ENCODE measurements around the gene VPS8. TPM values are rescaled to one million over a fixed set of nuclear protein-coding genes. Genes with fewer than 3 reads are reported as not detected.

VPS8 gene
- total and polyA plus RNA-seq, 9 donors, result 44.0 to 126 (median 60.6) TPM

GRCh38 chr3:184800349-184800930 lies 11.5 kb upstream of the VPS8 start:
- Histone ChIP-seq H3K4me1 (ENCODE audit: control insufficient read depth, insufficient read depth, low read length) (peaks cover 3% of the 10 kb centered on the region), H3K36me3 (ENCODE audit: control insufficient read depth, insufficient read depth, low read length) (no peaks in the 10 kb centered on the region), H3K4me3 (ENCODE audit: low read length) (no peak overlapping the region), H3K27me3 (ENCODE audit: control insufficient read depth, insufficient read depth, low read length) (no peaks in the 10 kb centered on the region), H3K9me3 (replicated peaks; ENCODE audit: control insufficient read depth, low read depth, low read length) (peaks cover 3% of the 10 kb centered on the region), H3K27ac (ENCODE audit: low read length) (no peak overlapping the region)
- DNase-seq, result no peak
- no CpG with 5 or more reads among the region's 6 CpGs for WGBS (ENCODE audit: insufficient coverage)

DNA sequence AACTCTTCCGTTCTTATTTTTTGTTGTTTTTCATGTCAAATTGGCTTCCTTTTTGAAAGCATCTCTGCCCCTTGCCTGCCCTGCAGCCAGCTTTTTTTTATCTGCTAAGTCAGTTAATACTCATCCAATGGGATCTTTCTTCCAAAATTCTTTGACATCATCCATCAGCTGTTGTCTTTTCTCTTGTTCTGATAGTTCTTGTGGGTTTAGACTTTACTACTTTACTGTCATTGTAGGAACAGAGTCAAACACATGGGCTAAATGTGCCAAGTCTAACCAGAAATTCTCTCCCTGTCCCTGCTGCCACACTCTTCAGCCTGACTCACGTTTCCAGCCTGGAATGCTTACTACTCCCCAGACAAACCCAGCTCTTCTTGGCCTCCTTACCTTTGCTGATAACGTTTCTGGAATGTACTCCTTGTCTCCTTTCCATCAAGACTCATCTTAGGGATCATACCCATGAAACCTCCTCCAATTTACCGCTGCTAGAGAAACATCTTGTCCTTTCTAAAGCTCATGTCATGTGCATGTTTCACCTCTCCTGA lies 10.7 kb upstream of the VPS8 start:
- Histone ChIP-seq H3K4me3 (ENCODE audit: low read length) (no peak overlapping the region), H3K9me3 (replicated peaks; ENCODE audit: control insufficient read depth, low read depth, low read length) (peaks cover 3% of the 10 kb centered on the region), H3K27me3 (ENCODE audit: control insufficient read depth, insufficient read depth, low read length) (no peaks in the 10 kb centered on the region), H3K36me3 (ENCODE audit: control insufficient read depth, insufficient read depth, low read length) (no peaks in the 10 kb centered on the region), H3K27ac (ENCODE audit: low read length) (no peak overlapping the region), H3K4me1 (ENCODE audit: control insufficient read depth, insufficient read depth, low read length) (peaks cover 3% of the 10 kb centered on the region)
- DNase-seq, result no peak
- 56% methylated on average over 4 of the region's 4 CpGs for WGBS (ENCODE audit: insufficient coverage)

DNA sequence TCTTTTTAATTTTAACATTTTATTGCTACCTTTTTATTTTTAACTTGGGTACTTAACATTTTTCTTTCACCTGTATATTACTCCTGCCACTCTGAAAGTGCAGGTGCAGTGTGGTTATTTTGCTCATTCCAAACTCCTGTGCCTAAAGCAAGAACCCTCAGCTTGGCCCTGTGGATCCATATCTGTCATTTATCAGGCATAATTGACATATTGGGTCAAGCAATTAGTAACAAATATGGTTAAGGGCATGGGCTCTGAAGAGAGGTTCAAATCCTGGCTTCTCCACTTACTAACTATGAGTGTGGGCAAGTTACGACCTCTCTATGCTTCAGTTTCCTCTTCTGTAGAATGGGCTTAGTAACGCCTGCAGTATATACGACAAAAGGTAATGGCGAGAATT lies 9.8 kb upstream of the VPS8 start:
- peaks cover 3% of the 10 kb centered on the region for H3K9me3 ChIP-seq (replicated peaks; ENCODE audit: control insufficient read depth, low read depth, low read length)
- no peaks in the 10 kb centered on the region for H3K27me3 ChIP-seq (ENCODE audit: control insufficient read depth, insufficient read depth, low read length)
- no peak overlapping the region for H3K4me3 ChIP-seq (ENCODE audit: low read length)
- H3K36me3 ChIP-seq (ENCODE audit: control insufficient read depth, insufficient read depth, low read length), result no peaks in the 10 kb centered on the region
- H3K4me1 ChIP-seq (ENCODE audit: control insufficient read depth, insufficient read depth, low read length), result peaks cover 3% of the 10 kb centered on the region
- DNase-seq, result no peak
- WGBS (ENCODE audit: insufficient coverage), result no CpG with 5 or more reads among the region's 4 CpGs
- H3K27ac ChIP-seq (ENCODE audit: low read length), result no peak overlapping the region

DNA sequence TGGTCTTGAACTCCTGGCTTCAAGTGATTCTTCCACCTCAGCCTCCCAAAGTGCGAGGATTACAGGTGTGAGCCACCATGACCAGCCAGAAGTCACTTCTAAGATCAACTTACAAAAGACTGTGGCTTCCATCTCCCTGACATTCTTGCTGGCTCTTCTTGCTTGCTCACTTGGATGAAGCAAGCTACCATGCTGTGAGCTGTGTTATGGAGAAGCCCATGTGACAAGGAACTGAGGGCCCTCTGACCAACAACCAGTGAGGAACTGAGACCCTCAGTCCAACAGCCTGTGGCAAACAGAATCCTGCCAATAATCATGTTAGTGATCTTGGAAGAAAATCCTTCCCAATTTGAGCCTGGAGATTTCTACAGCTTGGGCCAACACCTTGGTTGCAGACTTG lies 7.2 kb upstream of the VPS8 start:
- WGBS (ENCODE audit: insufficient coverage), result 83% methylated on average over 1 of the region's 1 CpG
- no peaks in the 10 kb centered on the region for H3K36me3 ChIP-seq (ENCODE audit: control insufficient read depth, insufficient read depth, low read length)
- H3K9me3 ChIP-seq (replicated peaks; ENCODE audit: control insufficient read depth, low read depth, low read length), result no peaks in the 10 kb centered on the region
- H3K27me3 ChIP-seq (ENCODE audit: control insufficient read depth, insufficient read depth, low read length), result no peaks in the 10 kb centered on the region
- no peak overlapping the region for H3K4me3 ChIP-seq (ENCODE audit: low read length)
- H3K4me1 ChIP-seq (ENCODE audit: control insufficient read depth, insufficient read depth, low read length), result peaks cover 3% of the 10 kb centered on the region
- no peak for DNase-seq
- peak overlapping the region; percentile 44 for H3K27ac ChIP-seq (ENCODE audit: low read length)

- Histone ChIP-seq H3K27me3 (ENCODE audit: control insufficient read depth, insufficient read depth, low read length) (no peaks in the 10 kb centered on the region), H3K9me3 (replicated peaks; ENCODE audit: control insufficient read depth, low read depth, low read length) (no peaks in the 10 kb centered on the region), H3K36me3 (ENCODE audit: control insufficient read depth, insufficient read depth, low read length) (no peaks in the 10 kb centered on the region), H3K4me3 (ENCODE audit: low read length) (no peak overlapping the region), H3K4me1 (ENCODE audit: control insufficient read depth, insufficient read depth, low read length) (peaks cover 3% of the 10 kb centered on the region), H3K27ac (ENCODE audit: low read length) (peak overlapping the region; percentile 44)
- DNase-seq, result peak; percentile 53
- 92% methylated on average over 1 of the region's 3 CpGs for WGBS (ENCODE audit: insufficient coverage)
Measured at GRCh38 chr3:184805351-184806038, 6.5 kb upstream of the VPS8 start.

- Histone ChIP-seq H3K27ac (ENCODE audit: low read length) (peak overlapping the region; percentile 65), H3K4me3 (ENCODE audit: low read length) (no peak overlapping the region), H3K27me3 (ENCODE audit: control insufficient read depth, insufficient read depth, low read length) (no peaks in the 10 kb centered on the region), H3K9me3 (replicated peaks; ENCODE audit: control insufficient read depth, low read depth, low read length) (no peaks in the 10 kb centered on the region), H3K36me3 (ENCODE audit: control insufficient read depth, insufficient read depth, low read length) (no peaks in the 10 kb centered on the region), H3K4me1 (ENCODE audit: control insufficient read depth, insufficient read depth, low read length) (peaks cover 3% of the 10 kb centered on the region)
- 53% methylated on average over 2 of the region's 5 CpGs for WGBS (ENCODE audit: insufficient coverage)
- DNase-seq, result peak; percentile 52
Measured at GRCh38 chr3:184806567-184807271, 5.2 kb upstream of the VPS8 start.

DNA sequence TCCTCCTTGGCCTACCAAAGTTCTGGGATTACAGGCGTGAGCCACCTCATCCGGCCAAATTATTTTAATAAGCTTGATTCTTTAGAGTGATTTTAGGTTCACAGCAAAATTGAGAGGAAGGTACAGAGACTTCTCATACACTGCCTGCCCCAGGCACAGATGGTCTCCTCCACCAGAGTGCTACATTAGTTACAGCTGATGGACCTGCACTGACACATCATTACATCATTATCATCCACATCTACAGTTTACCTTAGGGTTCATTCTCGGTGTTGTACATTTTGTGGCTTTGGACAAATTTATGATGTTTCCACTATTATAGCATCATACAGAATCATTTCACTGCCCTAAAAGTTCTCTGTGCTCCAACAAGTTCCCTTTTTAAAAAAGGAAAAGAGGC lies 4.4 kb upstream of the VPS8 start:
- no CpG with 5 or more reads among the region's 3 CpGs for WGBS (ENCODE audit: insufficient coverage)
- H3K36me3 ChIP-seq (ENCODE audit: control insufficient read depth, insufficient read depth, low read length), result no peaks in the 10 kb centered on the region
- DNase-seq, result no peak
- H3K4me3 ChIP-seq (ENCODE audit: low read length), result no peak overlapping the region
- H3K9me3 ChIP-seq (replicated peaks; ENCODE audit: control insufficient read depth, low read depth, low read length), result no peaks in the 10 kb centered on the region
- no peaks in the 10 kb centered on the region for H3K27me3 ChIP-seq (ENCODE audit: control insufficient read depth, insufficient read depth, low read length)
- H3K27ac ChIP-seq (ENCODE audit: low read length), result no peak overlapping the region
- peaks cover 4% of the 10 kb centered on the region for H3K4me1 ChIP-seq (ENCODE audit: control insufficient read depth, insufficient read depth, low read length)

DNA sequence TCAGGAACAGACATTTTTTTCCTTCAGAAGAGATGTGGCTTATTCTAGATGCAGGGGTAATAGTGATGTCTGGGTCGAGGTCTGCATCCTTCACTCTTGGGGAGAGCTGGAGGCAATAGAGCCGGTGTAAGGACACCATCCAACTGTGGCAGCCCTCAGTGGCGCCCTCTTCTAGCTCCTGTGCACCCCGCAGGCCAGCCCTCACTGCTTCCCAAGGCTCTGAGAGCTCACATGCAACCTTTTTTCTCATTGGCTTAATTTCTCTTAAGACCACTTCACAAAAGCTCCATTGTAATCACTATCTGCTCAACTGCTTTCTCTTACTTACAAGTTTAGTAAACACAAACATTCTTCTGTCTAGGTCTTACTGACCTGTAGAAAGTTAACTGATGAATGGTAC lies 3.9 kb upstream of the VPS8 start:
- Histone ChIP-seq H3K27ac (ENCODE audit: low read length) (no peak overlapping the region), H3K27me3 (ENCODE audit: control insufficient read depth, insufficient read depth, low read length) (no peaks in the 10 kb centered on the region)
- 10% methylated on average over 4 of the region's 4 CpGs for WGBS (ENCODE audit: insufficient coverage)

DNA sequence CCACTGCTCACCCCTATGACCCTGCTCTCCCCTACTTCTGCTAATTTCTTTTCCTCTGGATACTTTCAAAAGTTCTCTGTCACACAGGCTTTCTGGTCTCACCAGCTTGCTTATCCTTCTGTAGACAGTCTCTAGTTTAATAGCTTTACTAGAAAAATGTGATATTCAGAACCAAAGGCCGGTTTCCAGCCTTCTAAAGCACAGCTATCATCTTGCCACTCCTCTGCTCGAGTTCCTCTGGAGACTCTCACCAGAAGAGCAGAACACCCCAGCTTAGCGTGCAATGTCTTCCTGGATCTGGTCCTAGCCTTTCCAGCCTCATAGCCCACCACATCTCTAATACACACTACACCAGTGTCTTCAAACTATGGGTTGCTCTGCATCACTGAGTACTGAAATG lies 1.8 kb upstream of the VPS8 start:
- 75% methylated on average over 3 of the region's 3 CpGs for WGBS (ENCODE audit: insufficient coverage)
- Histone ChIP-seq H3K27me3 (ENCODE audit: control insufficient read depth, insufficient read depth, low read length) (no peaks in the 10 kb centered on the region), H3K4me3 (ENCODE audit: low read length) (no peak overlapping the region), H3K4me1 (ENCODE audit: control insufficient read depth, insufficient read depth, low read length) (peaks cover 11% of the 10 kb centered on the region), H3K27ac (ENCODE audit: low read length) (no peak overlapping the region), H3K36me3 (ENCODE audit: control insufficient read depth, insufficient read depth, low read length) (no peaks in the 10 kb centered on the region), H3K9me3 (replicated peaks; ENCODE audit: control insufficient read depth, low read depth, low read length) (no peaks in the 10 kb centered on the region)
- no peak for DNase-seq

More for the DNA sequence above, 3.9 kb upstream of the VPS8 start:
- Histone ChIP-seq H3K36me3 (ENCODE audit: control insufficient read depth, insufficient read depth, low read length) (no peaks in the 10 kb centered on the region), H3K4me3 (ENCODE audit: low read length) (no peak overlapping the region), H3K4me1 (ENCODE audit: control insufficient read depth, insufficient read depth, low read length) (peaks cover 9% of the 10 kb centered on the region), H3K9me3 (replicated peaks; ENCODE audit: control insufficient read depth, low read depth, low read length) (no peaks in the 10 kb centered on the region)
- DNase-seq, result no peak

DNA sequence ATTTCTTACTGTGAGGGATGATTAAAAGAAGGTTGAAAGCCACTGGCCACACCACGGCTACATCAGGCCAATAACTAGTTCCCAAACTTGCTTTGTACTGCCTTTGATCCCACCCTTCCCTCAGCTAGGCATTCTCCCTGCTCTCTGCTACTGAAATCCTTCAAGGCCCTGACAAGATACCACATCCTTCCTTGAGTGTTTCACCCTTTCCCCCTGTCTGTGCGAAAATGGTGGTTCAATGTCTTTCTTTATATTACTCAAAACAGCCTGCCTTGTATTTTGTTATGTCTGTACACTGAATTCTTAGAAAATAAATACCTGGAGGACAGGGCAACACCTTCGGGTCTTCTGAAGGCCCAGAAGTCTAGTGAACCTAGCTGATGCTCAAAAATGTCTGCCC lies 932 bp upstream of the VPS8 start:
- Histone ChIP-seq H3K9me3 (replicated peaks; ENCODE audit: control insufficient read depth, low read depth, low read length) (no peaks in the 10 kb centered on the region), H3K4me3 (ENCODE audit: low read length) (no peak overlapping the region), H3K4me1 (ENCODE audit: control insufficient read depth, insufficient read depth, low read length) (peaks cover 11% of the 10 kb centered on the region), H3K27ac (ENCODE audit: low read length) (no peak overlapping the region), H3K36me3 (ENCODE audit: control insufficient read depth, insufficient read depth, low read length) (no peaks in the 10 kb centered on the region), H3K27me3 (ENCODE audit: control insufficient read depth, insufficient read depth, low read length) (no peaks in the 10 kb centered on the region)
- 81% methylated on average over 2 of the region's 3 CpGs for whole genome bisulfite sequencing (ENCODE audit: insufficient coverage)
- no peak for DNase-seq
